BLaER1 (cell line): ENCODE results near the gene FSIP2.
"Not testable (repeated sequence)": the region's sequence is repeated elsewhere in the genome, so short reads cannot be mapped to it uniquely, and the experiment has no call there.

ENCODE experiments used
- H3K27ac ChIP-seq: shearing (Covaris generic); formaldehyde crosslinking; 2 replicates; pipeline ENCODE4 v1.8.1; 2022
- H3K27me3 ChIP-seq: shearing (Covaris generic); formaldehyde crosslinking; 2 replicates; pipeline ENCODE4 v1.8.1; 2022
- H3K36me3 ChIP-seq: shearing (Covaris generic); formaldehyde crosslinking; 2 replicates; pipeline ENCODE4 v1.8.1; 2022
- H3K4me1 ChIP-seq: shearing (Covaris generic); formaldehyde crosslinking; 2 replicates; pipeline ENCODE4 v1.8.1; 2022
- H3K4me2 ChIP-seq: shearing (Covaris generic); formaldehyde crosslinking; 2 replicates; pipeline ENCODE4 v1.8.1; 2022
- H3K4me3 ChIP-seq: shearing (Covaris generic); formaldehyde crosslinking; 2 replicates; pipeline ENCODE4 v1.8.1; 2022
- H3K9ac ChIP-seq: shearing (Covaris generic); formaldehyde crosslinking; 2 replicates; pipeline ENCODE4 v1.8.1; 2022
- H3K9me3 ChIP-seq: shearing (Covaris generic); formaldehyde crosslinking; 2 replicates; pipeline ENCODE4 v1.8.1; 2022
- H4K20me1 ChIP-seq: shearing (Covaris generic); formaldehyde crosslinking; 2 replicates; pipeline ENCODE4 v1.8.1; 2022
- Cebpa-rat ChIP-seq: shearing (Covaris generic); IDR thresholded peaks from 2 replicates; pipeline ENCODE4 v1.8.1; 2022

Gene FSIP2

DNA sequence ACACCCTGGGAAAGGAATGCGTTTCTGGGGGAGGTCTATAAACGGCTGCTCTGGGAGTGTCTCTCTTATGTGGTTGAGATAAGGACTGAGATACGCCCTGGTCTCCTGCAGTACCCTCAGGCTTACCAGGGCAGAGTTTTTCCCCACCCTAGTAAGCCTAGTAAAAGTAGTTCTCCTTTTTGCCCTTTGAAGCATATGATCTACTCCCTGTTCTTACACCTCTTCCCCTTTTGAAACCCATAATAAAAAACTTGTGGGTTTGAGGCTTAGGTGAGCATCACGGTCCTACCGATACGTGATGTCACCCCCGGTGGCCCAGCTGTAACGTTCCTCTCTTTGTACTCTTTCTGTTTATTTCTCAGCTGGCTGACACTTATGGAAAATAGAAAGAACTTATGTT is 97.4 kb downstream of the FSIP2 start:
- no peaks in the 10 kb centered on the region for H3K36me3 ChIP-seq
- no peak overlapping the region for H3K27ac ChIP-seq
- no peak overlapping the region for H3K4me3 ChIP-seq
- no peak overlapping the region for H3K9ac ChIP-seq
- no peaks in the 10 kb centered on the region for H3K27me3 ChIP-seq
- H3K4me2 ChIP-seq: no peak overlapping the region
- no peaks in the 10 kb centered on the region for H4K20me1 ChIP-seq
- TF ChIP-seq Cebpa-rat: no peak
- H3K9me3 ChIP-seq: peaks cover 33% of the 10 kb centered on the region
- no peaks in the 10 kb centered on the region for H3K4me1 ChIP-seq

DNA sequence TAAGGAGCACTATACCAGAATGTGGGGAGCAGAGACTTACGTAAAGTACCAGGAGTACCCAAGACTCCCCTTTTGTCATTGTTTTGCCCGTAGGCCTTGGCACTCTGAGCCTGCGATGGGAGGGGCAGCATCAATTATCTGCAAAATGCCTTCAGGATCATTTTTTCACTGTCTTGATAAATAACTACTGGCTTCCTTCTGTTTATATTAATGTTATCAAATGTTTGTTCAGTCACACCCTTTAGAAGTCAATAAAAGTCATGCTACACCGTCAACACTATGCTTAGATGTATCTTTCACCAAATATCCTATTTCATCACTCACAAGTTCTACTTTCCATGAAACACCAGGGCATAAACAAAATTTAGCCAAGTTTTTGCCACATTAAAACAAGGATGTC is 116.3 kb downstream of the FSIP2 start:
- Histone ChIP-seq H3K36me3 (no peaks in the 10 kb centered on the region), H3K27me3 (no peaks in the 10 kb centered on the region), H3K27ac (no peak overlapping the region), H3K9me3 (no peaks in the 10 kb centered on the region), H3K9ac (no peak overlapping the region), H3K4me2 (no peak overlapping the region), H3K4me3 (no peak overlapping the region), H3K4me1 (no peaks in the 10 kb centered on the region), H4K20me1 (no peaks in the 10 kb centered on the region)
- no peak for TF ChIP-seq Cebpa-rat

DNA sequence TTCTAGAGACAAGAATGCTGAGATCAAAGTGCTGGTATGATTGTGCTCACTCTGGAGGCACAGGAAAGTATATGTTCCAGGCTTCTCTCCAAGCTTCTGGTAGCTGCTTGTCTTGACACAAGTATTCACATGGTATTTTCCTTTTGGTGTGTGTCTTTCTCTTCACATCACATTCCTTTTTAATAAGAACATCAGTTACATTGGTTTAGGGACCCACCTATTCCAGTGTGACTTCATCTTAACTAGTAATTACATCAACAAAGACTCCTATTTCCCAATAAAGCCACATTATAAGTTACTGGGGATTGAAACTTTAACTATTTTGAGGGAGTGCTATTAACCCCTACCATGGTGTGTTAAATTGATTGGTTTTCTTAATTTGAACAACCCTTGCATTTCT is 119.1 kb downstream of the FSIP2 start:
- no peak for TF ChIP-seq Cebpa-rat
- no peaks in the 10 kb centered on the region for H3K4me1 ChIP-seq
- H3K36me3 ChIP-seq: no peaks in the 10 kb centered on the region
- no peak overlapping the region for H3K27ac ChIP-seq
- H3K4me2 ChIP-seq: no peak overlapping the region
- no peaks in the 10 kb centered on the region for H4K20me1 ChIP-seq
- no peak overlapping the region for H3K4me3 ChIP-seq
- no peaks in the 10 kb centered on the region for H3K27me3 ChIP-seq
- H3K9ac ChIP-seq: no peak overlapping the region
- H3K9me3 ChIP-seq: no peaks in the 10 kb centered on the region

DNA sequence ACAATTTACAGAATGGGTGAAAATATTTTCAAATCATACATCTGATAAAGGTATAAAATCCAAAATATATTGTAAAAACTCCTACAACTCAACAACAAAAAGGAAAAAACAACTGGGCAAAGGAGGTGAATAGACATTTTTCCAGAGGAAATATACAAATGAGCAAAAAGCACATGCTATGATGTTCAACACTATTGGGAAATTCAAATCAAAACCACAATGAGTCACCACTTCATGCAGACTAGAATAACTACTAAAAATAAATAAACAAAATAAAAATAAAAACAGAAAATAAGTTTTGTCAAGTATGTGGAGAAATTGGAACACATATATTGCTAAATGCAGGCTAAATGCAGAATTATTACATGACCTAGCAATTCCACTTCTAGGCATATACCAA is 120.9 kb downstream of the FSIP2 start:
- no peak for TF ChIP-seq Cebpa-rat
- H3K36me3 ChIP-seq: no peaks in the 10 kb centered on the region
- no peaks in the 10 kb centered on the region for H3K4me1 ChIP-seq
- no peak overlapping the region for H3K9ac ChIP-seq
- no peak overlapping the region for H3K4me2 ChIP-seq
- H3K9me3 ChIP-seq: no peaks in the 10 kb centered on the region; the same call in 1 of the 2 replicates
- no peaks in the 10 kb centered on the region for H4K20me1 ChIP-seq
- no peaks in the 10 kb centered on the region for H3K27me3 ChIP-seq
- no peak overlapping the region for H3K27ac ChIP-seq
- no peak overlapping the region for H3K4me3 ChIP-seq

DNA sequence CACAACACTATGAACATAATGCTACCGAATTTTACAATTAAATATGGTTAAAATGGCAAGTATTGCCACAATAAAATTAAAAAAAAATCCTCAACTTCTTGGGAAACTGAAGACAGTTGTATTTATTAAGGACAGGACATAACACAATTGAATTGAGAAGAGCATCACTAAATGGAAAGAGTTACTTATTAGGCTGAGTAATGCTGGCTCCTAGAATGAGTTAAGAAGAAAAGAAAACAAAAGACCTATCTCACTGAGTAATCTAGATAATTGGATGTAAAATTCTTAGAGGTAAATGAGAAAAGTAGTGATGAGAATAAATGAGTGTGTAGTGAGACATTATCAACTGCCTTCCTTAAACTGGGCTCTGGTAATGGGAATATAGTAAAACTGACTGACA is 121.7 kb downstream of the FSIP2 start:
- Histone ChIP-seq H4K20me1 (no peaks in the 10 kb centered on the region), H3K36me3 (no peaks in the 10 kb centered on the region), H3K4me3 (no peak overlapping the region), H3K9ac (no peak overlapping the region), H3K4me1 (no peaks in the 10 kb centered on the region), H3K27me3 (no peaks in the 10 kb centered on the region), H3K9me3 (no peaks in the 10 kb centered on the region; the same call in 1 of the 2 replicates), H3K4me2 (no peak overlapping the region), H3K27ac (no peak overlapping the region)
- TF ChIP-seq Cebpa-rat: no peak

DNA sequence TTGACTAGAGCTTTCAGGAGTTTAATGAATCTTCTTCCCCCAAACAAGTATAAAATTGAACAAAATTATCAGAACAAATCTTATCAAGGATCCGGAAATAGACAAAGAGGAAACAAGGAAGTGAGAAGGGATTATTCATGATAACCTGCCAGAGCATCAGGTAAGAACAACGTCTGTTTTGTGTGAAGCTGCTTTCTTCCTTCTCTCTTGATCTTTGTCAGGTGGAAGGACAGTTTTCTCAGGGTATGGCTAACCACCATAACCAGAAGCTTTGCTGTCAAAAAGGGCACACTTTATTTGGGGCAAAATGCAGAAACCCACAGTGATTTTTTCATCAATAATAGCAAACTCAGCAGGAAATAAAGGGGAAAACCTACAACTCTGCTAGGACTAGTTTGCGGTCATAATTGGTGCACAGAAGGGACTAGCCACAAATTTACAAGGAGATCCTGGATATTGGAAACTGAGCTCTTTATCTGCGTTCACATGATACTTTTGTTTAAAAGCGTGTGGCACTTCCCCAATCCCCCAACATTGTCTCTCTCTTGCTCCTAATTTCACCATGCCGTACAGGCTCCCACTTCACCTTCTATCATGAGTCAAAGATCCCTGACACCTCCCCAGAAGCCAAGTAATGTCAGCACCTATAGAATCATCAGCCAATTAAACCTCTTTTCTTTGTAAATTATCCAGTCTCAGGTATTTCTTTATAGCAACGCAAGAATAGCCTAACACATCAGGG is 124.2 kb downstream of the FSIP2 start:
- no peaks in the 10 kb centered on the region for H3K27me3 ChIP-seq
- H3K36me3 ChIP-seq: no peaks in the 10 kb centered on the region
- H3K4me2 ChIP-seq: no peak overlapping the region
- no peak overlapping the region for H3K9ac ChIP-seq
- H3K9me3 ChIP-seq: no peaks in the 10 kb centered on the region; the same call in 1 of the 2 replicates
- no peaks in the 10 kb centered on the region for H3K4me1 ChIP-seq
- H3K4me3 ChIP-seq: no peak overlapping the region
- no peaks in the 10 kb centered on the region for H4K20me1 ChIP-seq
- H3K27ac ChIP-seq: no peak overlapping the region
- TF ChIP-seq Cebpa-rat: no peak

DNA sequence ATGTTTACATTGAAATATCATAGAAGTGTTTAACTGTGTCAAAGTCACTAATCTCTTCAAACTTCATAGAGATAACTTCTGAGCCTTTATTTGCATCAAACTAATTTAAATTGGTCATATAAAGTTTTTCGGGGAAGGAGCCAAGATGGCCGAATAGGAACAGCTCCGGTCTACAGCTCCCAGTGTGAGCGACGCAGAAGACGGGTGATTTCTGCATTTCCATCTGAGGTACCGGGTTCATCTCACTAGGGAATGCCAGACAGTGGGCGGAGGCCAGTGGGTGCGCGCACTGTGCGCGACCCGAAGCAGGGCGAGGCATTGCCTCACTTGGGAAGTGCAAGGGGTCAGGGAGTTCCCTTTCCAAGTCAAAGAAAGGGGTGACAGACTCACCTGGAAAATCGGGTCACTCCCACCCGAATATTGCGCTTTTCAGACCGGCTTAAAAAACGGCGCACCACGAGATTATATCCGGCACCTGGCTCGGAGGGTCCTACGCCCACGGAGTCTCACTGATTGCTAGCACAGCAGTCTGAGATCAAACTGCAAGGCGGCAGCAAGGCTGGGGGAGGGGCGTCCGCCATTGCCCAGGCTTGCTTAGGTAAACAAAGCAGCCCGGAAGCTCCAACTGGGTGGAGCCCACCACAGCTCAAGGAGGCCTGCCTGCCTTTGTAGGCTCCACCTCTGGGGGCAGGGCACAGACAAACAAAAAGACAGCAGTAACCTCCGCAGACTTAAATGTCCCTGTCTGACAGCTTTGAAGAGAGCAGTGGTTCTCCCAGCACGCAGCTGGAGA is 126.1 kb downstream of the FSIP2 start:
- H3K9me3 ChIP-seq, H3K4me1 ChIP-seq, H4K20me1 ChIP-seq, H3K36me3 ChIP-seq, H3K4me2 ChIP-seq, H3K9ac ChIP-seq, H3K4me3 ChIP-seq, H3K27ac ChIP-seq, H3K27me3 ChIP-seq: not testable (repeated sequence)

DNA sequence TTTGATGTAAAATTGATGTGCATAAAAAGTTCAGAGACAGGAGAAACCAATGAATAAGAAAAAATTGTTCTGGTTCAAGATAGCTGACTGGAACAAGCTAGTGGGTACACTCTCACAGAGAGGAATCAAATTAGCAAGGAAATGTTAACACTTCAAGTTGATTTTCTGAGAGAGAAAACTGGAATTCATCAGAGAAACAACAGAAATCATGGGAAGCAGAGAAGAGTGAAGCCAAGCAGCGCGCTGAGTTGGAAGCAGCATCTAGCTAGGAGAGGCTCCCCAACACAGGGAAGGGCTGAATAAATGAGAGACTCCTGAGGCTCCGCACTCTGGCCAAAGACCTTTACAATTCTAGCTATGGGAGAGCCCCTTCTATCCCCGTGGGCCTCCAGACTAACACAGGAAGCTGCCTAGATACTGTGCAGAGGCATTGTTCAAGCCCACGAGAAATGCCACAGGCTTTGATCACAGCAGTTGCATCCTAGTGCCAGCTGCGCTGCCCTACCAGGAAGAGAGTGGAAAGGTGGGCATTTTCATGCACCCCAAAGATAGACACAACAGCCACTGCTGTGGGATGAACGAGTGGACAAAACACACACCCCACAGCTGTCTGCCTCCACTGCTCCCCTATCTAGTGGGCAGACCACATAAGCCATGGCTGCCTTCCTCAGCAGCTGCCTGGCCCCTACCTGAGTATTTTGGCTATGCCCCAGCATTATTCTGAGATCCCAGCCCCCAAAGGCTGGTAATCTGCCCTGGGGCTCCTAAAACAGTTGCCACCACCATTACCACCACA is 136.7 kb downstream of the FSIP2 start:
- H3K27ac ChIP-seq: peak overlapping the region; percentile 7; the same call in 1 of the 2 replicates
- H3K36me3 ChIP-seq: no peaks in the 10 kb centered on the region
- H4K20me1 ChIP-seq: no peaks in the 10 kb centered on the region
- H3K4me1 ChIP-seq: peaks cover 9% of the 10 kb centered on the region
- no peak overlapping the region for H3K4me3 ChIP-seq
- H3K9ac ChIP-seq: no peak overlapping the region
- no peak for TF ChIP-seq Cebpa-rat
- peak overlapping the region; percentile 50 for H3K4me2 ChIP-seq
- H3K9me3 ChIP-seq: peaks cover 15% of the 10 kb centered on the region; the same call in 1 of the 2 replicates
- no peaks in the 10 kb centered on the region for H3K27me3 ChIP-seq

DNA sequence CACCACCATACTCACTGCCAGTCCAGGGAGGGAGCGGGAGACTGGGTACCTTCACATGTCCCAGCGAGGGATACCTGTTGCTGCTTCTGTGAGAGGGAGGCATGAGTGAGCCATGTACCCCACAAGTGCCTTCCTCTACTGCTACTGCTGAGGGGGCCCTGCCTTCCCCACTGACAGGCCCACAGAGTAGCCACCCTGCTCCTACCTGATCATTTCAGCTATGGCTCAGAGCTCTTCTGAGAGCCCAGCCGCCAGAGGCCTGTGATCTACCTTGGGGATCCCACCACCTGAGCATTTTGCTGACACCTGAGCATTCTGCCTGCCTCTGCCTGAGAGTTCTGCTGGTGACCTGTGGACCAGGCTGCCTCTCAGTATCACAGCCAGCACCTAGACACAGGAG is 137.6 kb downstream of the FSIP2 start:
- H3K4me1 ChIP-seq: peaks cover 9% of the 10 kb centered on the region
- H3K4me3 ChIP-seq: no peak overlapping the region
- no peak overlapping the region for H3K9ac ChIP-seq
- H4K20me1 ChIP-seq: no peaks in the 10 kb centered on the region
- no peaks in the 10 kb centered on the region for H3K36me3 ChIP-seq
- H3K27me3 ChIP-seq: no peaks in the 10 kb centered on the region
- H3K27ac ChIP-seq: no peak overlapping the region; the same call in 1 of the 2 replicates
- TF ChIP-seq Cebpa-rat: no peak
- H3K9me3 ChIP-seq: peaks cover 15% of the 10 kb centered on the region; the same call in 1 of the 2 replicates
- H3K4me2 ChIP-seq: no peak overlapping the region
